Measurements from ENCODE around the gene COPS7B.

- TF ChIP-seq CTCF (optimal IDR thresholded peaks at IDR 0.05 in 1 of 3, IDR thresholded peaks at IDR 0.05 in 1 of 3, conservative IDR thresholded peaks at IDR 0.05 in 1 of 3; ENCODE audit: extremely low read depth in 1 of 3, insufficient read depth in 2 of 3, low read length in 3 of 3): no peak
- no peak for TF ChIP-seq EZH2 (IDR thresholded peaks at IDR 0.05; ENCODE audit: low read length)
These were observed 5.9 kb upstream of the COPS7B start for GRCh38 chr2:231780123-231780908.

Measured in keratinocyte (primary cell).